Aorta (tissue), 5 donors: ENCODE results near the gene PUM2. TPM values are rescaled to one million over a fixed set of nuclear protein-coding genes. Genes with fewer than 3 reads are reported as not detected.

Experiments
- ATAC-seq: fragments of 200-7000 bp; cut with Tn5 transposase; one replicate; pipeline ENCODE4 v1.9.1; 2022; ENCODE audit warnings: moderate library complexity; ENCODE audit not compliant: low FRiP score
- DNase-seq, 2 donors: peaks; one replicate each; pipeline ENCODE4 v3.0.0-alpha.2; 2020
- H3K27ac ChIP-seq, 2 donors: one replicate each; pipeline ENCODE4 v1.5.1; 2013; ENCODE audit warnings: low read length in 2 of 2, mild to moderate bottlenecking in 2 of 2, moderate library complexity in 2 of 2, control low read depth in 1 of 2, inconsistent platforms in 1 of 2, low read depth in 1 of 2
- H3K27me3 ChIP-seq, 2 donors: one replicate each; pipeline ENCODE4 v1.6.1; 2013; ENCODE audit warnings: control low read depth in 1 of 2, low read length in 1 of 2, mild to moderate bottlenecking in 1 of 2, moderate library complexity in 1 of 2; ENCODE audit not compliant: insufficient read depth in 2 of 2, control insufficient read depth in 1 of 2
- H3K36me3 ChIP-seq, 2 donors: one replicate each; pipeline ENCODE4 v1.6.1; 2013; ENCODE audit warnings: control low read depth in 1 of 2, low read length in 1 of 2, mild to moderate bottlenecking in 1 of 2; ENCODE audit not compliant: insufficient read depth in 2 of 2, control insufficient read depth in 1 of 2
- H3K4me1 ChIP-seq, 2 donors: one replicate each; pipeline ENCODE4 v1.6.1; 2013; ENCODE audit warnings: low read length in 2 of 2, control low read depth in 1 of 2, mild to moderate bottlenecking in 1 of 2, moderate library complexity in 1 of 2; ENCODE audit not compliant: insufficient read depth in 2 of 2, control insufficient read depth in 1 of 2
- H3K4me3 ChIP-seq, 2 donors: one replicate each; pipeline ENCODE4 v1.5.1; 2013; ENCODE audit warnings: low read length in 2 of 2, control low read depth in 1 of 2, mild to moderate bottlenecking in 1 of 2
- H3K9me3 ChIP-seq: one replicate; pipeline ENCODE4 v1.6.1; 2013; ENCODE audit warnings: mild to moderate bottlenecking, low read length; ENCODE audit not compliant: control insufficient read depth
- WGBS, 2 donors: extraction: QIAGEN DNeasy Blood & Tissue Kit; methylation state at CpG; one replicate each; pipeline ENCODE4 v1.1.7; 2013; 5-methylcytosine and 5-hydroxymethylcytosine counted together
- intact Hi-C, 2 donors: fragments of 100-400 bp; cut with DNase I; formaldehyde crosslinking; loops; one replicate each; pipeline versions ENCODE4 v1.14.2 to v1.15.0; 2022
- polyA plus RNA-seq, 2 donors: library from polyadenylated mRNA; stranded (reverse); fragments of 200-250 nt; gene quantifications; one replicate each; pipeline ENCODE4 v1.2.3, GENCODE V29; 2013
- total RNA-seq, 2 donors: library from RNA; stranded (reverse); fragmentation: NEBNext Ultra II Directional; extraction: Animal tissue kit (Norgen Biotek cat#: 25700); gene quantifications; one replicate each; pipeline ENCODE4 v1.2.1, GENCODE V29; 2021
- donor health status: healthy with polysubstance abuse.
- donor health status: Bipolar disorder and iron deficiency.
- donor health status: DM: no; HTN: no; CAD: no.
- donor health status: DM: no; HTN: no; CAD: no.
- donor health status: DM: yes; HTN: yes; CAD: no.

The PUM2 gene
- total and polyA plus RNA-seq, 4 donors: 21.3 to 104 (median 57.2) TPM

DNA sequence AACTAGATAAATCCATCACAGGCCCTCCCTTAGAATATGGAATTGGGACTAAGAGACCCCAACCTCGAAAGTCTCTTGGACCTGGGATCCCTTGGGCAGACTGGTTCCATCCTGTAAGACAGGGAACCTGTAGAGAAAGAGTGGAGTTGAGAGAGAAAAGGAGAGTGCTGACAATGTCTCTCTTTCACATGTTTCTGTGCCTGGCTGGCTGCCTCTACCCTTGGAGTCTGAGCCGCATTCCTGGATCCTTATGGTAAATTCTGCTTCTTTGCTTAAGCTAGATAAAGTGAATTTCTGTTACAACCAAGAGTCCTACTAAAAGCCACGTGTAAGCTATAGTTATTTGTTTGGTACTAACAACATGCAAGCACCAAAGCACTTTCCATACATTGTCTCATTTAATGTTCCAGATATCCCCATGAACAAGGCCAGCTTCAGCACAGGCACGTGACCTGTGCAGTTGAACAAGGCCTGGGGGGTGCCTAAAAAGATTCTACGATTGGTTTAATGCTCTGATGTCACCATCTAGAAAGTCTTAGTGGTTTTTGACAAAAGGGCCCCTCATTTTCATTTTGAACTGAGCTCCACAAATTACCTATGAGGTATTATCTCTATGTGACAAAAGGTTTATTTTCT, 2.1 kb upstream of the PUM2 start:
- no peak for DNase-seq
- no peak for ATAC-seq

GRCh38 chr2:20352230-20352578, 1.6 kb upstream of the PUM2 start:
- peaks cover 0 to 2% of the 10 kb centered on the region in 2 donors for H3K4me1 ChIP-seq
- ATAC-seq (no peak), DNase-seq (no peak)
- WGBS, 2 donors: 62 to 66% methylated on average over 4 of the region's 4 CpGs
- H3K4me3 ChIP-seq: no peak overlapping the region
- peaks cover 0 to 2% of the 10 kb centered on the region in 2 donors for H3K27me3 ChIP-seq
- no peaks in the 10 kb centered on the region for H3K36me3 ChIP-seq
- no peaks in the 10 kb centered on the region for H3K9me3 ChIP-seq
- no peak overlapping the region for H3K27ac ChIP-seq
- intact Hi-C loops: loop anchor here in 1 of 2 donors (5.0 kb wide), 1 partner anchor 290 kb away; no protein-coding TSS in a partner anchor

More for the DNA sequence above, 2.1 kb upstream of the PUM2 start:
- peaks cover 0 to 2% of the 10 kb centered on the region in 2 donors for H3K27me3 ChIP-seq
- no peak overlapping the region for H3K27ac ChIP-seq
- no peaks in the 10 kb centered on the region for H3K36me3 ChIP-seq
- 66 to 76% methylated on average over 5 of the region's 5 CpGs for WGBS, 2 donors
- H3K9me3 ChIP-seq: no peaks in the 10 kb centered on the region
- peaks cover 0 to 2% of the 10 kb centered on the region in 2 donors for H3K4me1 ChIP-seq
- intact Hi-C loops: loop anchor here in 1 of 2 donors (5.0 kb wide), 1 partner anchor 290 kb away; no protein-coding TSS in a partner anchor
- H3K4me3 ChIP-seq: no peak overlapping the region

- intact Hi-C loops: loop anchor here in 1 of 2 donors (5.0 kb wide), 1 partner anchor 291 kb away; no protein-coding TSS in a partner anchor
- Histone ChIP-seq H3K36me3 (no peaks in the 10 kb centered on the region), H3K9me3 (no peaks in the 10 kb centered on the region), H3K4me1 (peaks cover 0 to 2% of the 10 kb centered on the region in 2 donors), H3K27me3 (peaks cover 0 to 2% of the 10 kb centered on the region in 2 donors), H3K27ac (peak overlapping the region in 1 of 2 donors; percentile 66), H3K4me3 (peak overlapping the region; percentile 56 to 58)
- DNase-seq (no peak), ATAC-seq (peak; percentile 33)
- WGBS, 2 donors: 39 to 41% methylated on average over 13 of the region's 13 CpGs
These were observed 1.0 kb upstream of the PUM2 start for GRCh38 chr2:20351555-20352229.

- peaks cover 0 to 2% of the 10 kb centered on the region in 2 donors for H3K4me1 ChIP-seq
- H3K27me3 ChIP-seq: no peaks in the 10 kb centered on the region
- H3K4me3 ChIP-seq: peak overlapping the region; percentile 83 to 88
- DNase-seq (peak in 1 of 2 donors; percentile 62), ATAC-seq (peak; percentile 76)
- intact Hi-C loops: loop anchor here in 1 of 2 donors (5.0 kb wide), 1 partner anchor 292 kb away; no protein-coding TSS in a partner anchor
- no peaks in the 10 kb centered on the region for H3K9me3 ChIP-seq
- H3K36me3 ChIP-seq: no peaks in the 10 kb centered on the region
- 0 to 1% methylated on average over 51 to 67 of the region's 67 CpGs for WGBS, 2 donors
- H3K27ac ChIP-seq: peak overlapping the region in 1 of 2 donors; percentile 66
These were observed 467 bp downstream of the PUM2 start for GRCh38 chr2:20350041-20350712.

GRCh38 chr2:20349513-20349921, 1.1 kb downstream of the PUM2 start:
- intact Hi-C loops: no loop called here
- Histone ChIP-seq H3K36me3 (no peaks in the 10 kb centered on the region), H3K4me1 (peaks cover 0 to 2% of the 10 kb centered on the region in 2 donors), H3K4me3 (peak overlapping the region; percentile 83 to 88), H3K27me3 (no peaks in the 10 kb centered on the region), H3K27ac (no peak overlapping the region), H3K9me3 (no peaks in the 10 kb centered on the region)
- ATAC-seq (no peak), DNase-seq (no peak)
- WGBS, 2 donors: 1 to 3% methylated on average over 5 of the region's 5 CpGs

DNA sequence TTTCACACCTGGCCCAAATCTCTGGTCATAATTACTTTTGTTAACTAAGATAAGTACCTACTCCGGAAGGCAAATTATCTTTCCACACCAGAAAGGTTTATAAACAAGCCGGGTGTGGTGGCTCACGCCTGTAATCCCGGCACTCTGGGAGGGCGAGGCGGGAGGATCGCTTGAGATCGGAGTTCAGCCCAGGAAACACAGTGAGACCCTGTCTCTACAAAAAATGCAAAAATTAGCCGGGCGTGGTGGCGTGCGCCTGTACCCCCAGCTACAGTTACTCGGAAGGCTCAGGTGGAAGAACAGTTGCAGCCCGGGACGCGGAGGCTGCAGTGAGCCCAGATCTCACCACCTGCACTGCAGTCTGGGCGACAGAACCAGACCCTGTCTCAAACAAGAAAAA, 2.1 kb downstream of the PUM2 start:
- Histone ChIP-seq H3K4me3 (no peak overlapping the region), H3K27me3 (no peaks in the 10 kb centered on the region), H3K4me1 (peaks cover 0 to 2% of the 10 kb centered on the region in 2 donors), H3K36me3 (no peaks in the 10 kb centered on the region), H3K27ac (no peak overlapping the region), H3K9me3 (no peaks in the 10 kb centered on the region)
- DNase-seq (no peak), ATAC-seq (no peak)
- intact Hi-C loops: no loop called here
- WGBS, 2 donors: 89% methylated on average over 17 of the region's 17 CpGs

DNA sequence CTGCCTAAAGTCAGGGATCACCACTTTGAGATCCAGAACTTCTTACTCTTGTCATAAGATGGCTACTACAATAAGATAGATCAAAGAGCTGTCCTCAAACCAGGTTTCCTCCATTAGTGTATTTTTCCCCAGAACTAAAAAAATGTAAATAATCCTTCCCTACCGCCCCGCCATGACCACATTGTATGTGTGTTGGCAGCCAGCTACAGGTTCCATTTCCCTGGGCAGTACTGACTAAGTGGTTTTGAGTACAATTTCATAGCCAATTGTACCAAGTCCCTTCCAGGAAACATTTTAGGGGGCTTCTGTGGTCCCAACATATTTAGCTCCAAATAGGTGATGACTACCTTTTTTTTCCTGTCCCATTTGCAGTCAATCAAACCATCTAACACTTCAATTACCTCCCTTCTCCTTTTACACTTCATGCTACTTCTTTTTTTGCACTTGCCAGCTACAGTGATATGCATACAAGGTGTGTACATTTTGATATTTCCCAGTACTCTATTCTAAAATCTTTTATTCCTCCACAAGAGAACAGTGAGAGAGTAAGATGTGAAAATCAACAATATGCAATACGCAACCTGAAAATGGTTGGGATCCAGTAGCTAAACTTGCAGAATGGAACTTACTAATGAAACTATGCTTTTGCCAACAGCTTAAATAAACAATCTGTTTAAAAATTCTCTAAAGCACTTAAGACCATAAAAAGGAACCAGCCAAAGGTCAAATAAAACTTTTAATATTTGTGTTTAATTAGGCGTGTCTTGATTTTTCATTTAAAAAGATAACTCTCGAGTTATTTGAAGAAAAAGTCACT, 3.9 kb downstream of the PUM2 start:
- Histone ChIP-seq H3K4me3 (no peak overlapping the region), H3K36me3 (no peaks in the 10 kb centered on the region), H3K27me3 (no peaks in the 10 kb centered on the region), H3K27ac (no peak overlapping the region), H3K9me3 (no peaks in the 10 kb centered on the region), H3K4me1 (peaks cover 0 to 2% of the 10 kb centered on the region in 2 donors)
- no peak for ATAC-seq
- 49 to 61% methylated on average over 5 of the region's 5 CpGs for WGBS, 2 donors
- intact Hi-C loops: no loop called here
- no peak for DNase-seq

GRCh38 chr2:20343128-20343527, 7.5 kb downstream of the PUM2 start:
- 84 to 85% methylated on average over 2 of the region's 2 CpGs for WGBS, 2 donors
- Histone ChIP-seq H3K36me3 (no peaks in the 10 kb centered on the region), H3K27ac (no peak overlapping the region), H3K9me3 (no peaks in the 10 kb centered on the region), H3K4me1 (peaks cover 0 to 2% of the 10 kb centered on the region in 2 donors), H3K27me3 (no peaks in the 10 kb centered on the region), H3K4me3 (no peak overlapping the region)
- intact Hi-C loops: no loop called here
- no peak for DNase-seq
- ATAC-seq: no peak
